ENCODE results near the gene ZNF513.

- TF ChIP-seq CREB1 (CRISPR knock-in tag; IDR thresholded peaks at IDR 0.05) (no peak), ATF3 (CRISPR knock-in tag; conservative IDR thresholded peaks at IDR 0.05) (no peak), NFE2L1 (CRISPR knock-in tag; IDR thresholded peaks at IDR 0.05) (peak; percentile 14; the same call in 1 of the 2 replicates), CTCF (IDR thresholded peaks at IDR 0.05) (no peak), ZNF232 (CRISPR knock-in tag; IDR thresholded peaks at IDR 0.05) (peak; percentile 47; the same call in 1 of the 2 replicates), TP53 (CRISPR knock-in tag; IDR thresholded peaks at IDR 0.05) (peak; percentile 72; the same call in 1 of the 2 replicates), SP1 (CRISPR knock-in tag; conservative IDR thresholded peaks at IDR 0.05) (peak; percentile 85), JUN (CRISPR knock-in tag; IDR thresholded peaks at IDR 0.05) (peak; percentile 43; the same call in 1 of the 2 replicates), PREB (CRISPR knock-in tag; IDR thresholded peaks at IDR 0.05; ENCODE audit: borderline replicate concordance) (no peak), E2F5 (CRISPR knock-in tag; IDR thresholded peaks at IDR 0.05) (no peak)
These were observed 24.0 kb downstream of the ZNF513 start, which contains the start of gene GTF3C2 for GRCh38 chr2:27356382-27357181.

All from WTC11 (cell line).